IMR-90 (cell line): ENCODE results near the gene TRDN. TPM values are rescaled to one million over a fixed set of nuclear protein-coding genes. Genes with fewer than 3 reads are reported as not detected.

Source experiments
- ATAC-seq: fragments of 200-7000 bp; cut with Tn5 transposase; 2 replicates; pipeline ENCODE4 v1.9.1; 2020; ENCODE audit warnings: low read depth, mild to moderate bottlenecking, moderate library complexity
- BruUV-seq: library from RNA; stranded (reverse); fragments of 400-500 nt; replicated peaks from 2 replicates; lab custom pipeline; 2021; lab: Mats Ljungman, UMichigan
- CTCF ChIA-PET: fragments of 300-600 bp; formaldehyde crosslinking; extraction: SDS; loops from one replicate; lab custom pipeline; 2021; ENCODE audit warnings: antibody characterized with exemption; lab: Yijun Ruan, JAX
- POLR2A ChIA-PET: fragments of 300-600 bp; sonication (Branson Sonifier 250); formaldehyde crosslinking; loops from one replicate; lab custom pipeline; 2022; ENCODE audit warnings: antibody characterized with exemption; ENCODE audit not compliant: unreplicated experiment; lab: Charles Lee
- DNase-seq: peaks from one replicate; pipeline ENCODE4 v3.0.0; 2013
- H2AFZ ChIP-seq: replicated peaks from 2 replicates; pipeline ENCODE3; 2013; ENCODE audit warnings: low read length, mild to moderate bottlenecking; ENCODE audit not compliant: poor library complexity
- H2AK5ac ChIP-seq: 2 replicates; pipeline ENCODE4 v1.6.1; 2013; ENCODE audit warnings: low read depth, low read length, inconsistent platforms
- H2AK9ac ChIP-seq: replicated peaks from 2 replicates; pipeline ENCODE3; 2013; ENCODE audit warnings: mild to moderate bottlenecking, low read depth, low read length, moderate library complexity; ENCODE audit not compliant: poor library complexity
- H2BK120ac ChIP-seq: 2 replicates; pipeline ENCODE4 v1.6.1; 2013; ENCODE audit warnings: low read depth, low read length, inconsistent platforms
- H2BK15ac ChIP-seq: 3 replicates; pipeline ENCODE4 v1.6.1; 2013; ENCODE audit warnings: low read depth, low read length, inconsistent platforms
- H2BK20ac ChIP-seq: 2 replicates; pipeline ENCODE4 v1.6.1; 2013; ENCODE audit warnings: low read depth, mild to moderate bottlenecking, inconsistent platforms, low read length, moderate library complexity
- H2BK5ac ChIP-seq: 2 replicates; pipeline ENCODE4 v1.6.1; 2013; ENCODE audit warnings: mild to moderate bottlenecking, low read depth, low read length, inconsistent platforms; ENCODE audit not compliant: poor library complexity, severe bottlenecking
- H3K14ac ChIP-seq: replicated peaks from 2 replicates; pipeline ENCODE4 v1.6.1; 2013; ENCODE audit warnings: low read depth, low read length, inconsistent platforms
- H3K18ac ChIP-seq: 2 replicates; pipeline ENCODE4 v1.6.1; 2013; ENCODE audit warnings: low read depth, low read length, control low read depth
- H3K23ac ChIP-seq: 2 replicates; pipeline ENCODE4 v1.6.1; 2013; ENCODE audit warnings: low read depth, low read length, inconsistent platforms
- H3K27ac ChIP-seq: 2 replicates; pipeline ENCODE4 v1.5.1; 2013; ENCODE audit warnings: mild to moderate bottlenecking, control low read depth, low read length; ENCODE audit not compliant: insufficient read depth
- H3K27me3 ChIP-seq: 2 replicates; pipeline ENCODE4 v1.6.1; 2013; ENCODE audit warnings: low read length; ENCODE audit not compliant: control insufficient read depth, insufficient read depth
- H3K36me3 ChIP-seq: 2 replicates; pipeline ENCODE4 v1.6.1; 2013; ENCODE audit warnings: low read length, mixed read lengths; ENCODE audit not compliant: control insufficient read depth, insufficient read depth
- H3K4ac ChIP-seq: 2 replicates; pipeline ENCODE4 v1.6.1; 2013; ENCODE audit warnings: low read depth, low read length, inconsistent platforms
- H3K4me1 ChIP-seq: 2 replicates; pipeline ENCODE4 v1.6.1; 2013; ENCODE audit warnings: low read length, mixed read lengths; ENCODE audit not compliant: control insufficient read depth, insufficient read depth
- H3K4me2 ChIP-seq: 2 replicates; pipeline ENCODE4 v1.6.1; 2013; ENCODE audit warnings: low read depth, mild to moderate bottlenecking, control low read depth, low read length, moderate library complexity
- H3K4me3 ChIP-seq: 2 replicates; pipeline ENCODE4 v1.5.1; 2013; ENCODE audit warnings: low read depth, mild to moderate bottlenecking, control low read depth, low read length, moderate library complexity; ENCODE audit not compliant: insufficient read depth
- H3K56ac ChIP-seq: 2 replicates; pipeline ENCODE4 v1.6.1; 2013; ENCODE audit warnings: low read length, inconsistent platforms; ENCODE audit not compliant: insufficient read depth; ENCODE audit errors: extremely low read depth
- H3K79me1 ChIP-seq, 2 experiments: 2 replicates each; pipeline ENCODE4 v1.6.1; 2013; ENCODE audit warnings: low read length in 2 of 2, inconsistent platforms in 1 of 2, low read depth in 1 of 2
- H3K9ac ChIP-seq: 2 replicates; pipeline ENCODE4 v1.6.1; 2013; ENCODE audit warnings: low read depth, low read length, control low read depth
- H3K9me1 ChIP-seq: 2 replicates; pipeline ENCODE4 v1.6.1; 2013; ENCODE audit warnings: low read length, inconsistent platforms; ENCODE audit not compliant: insufficient read depth
- H3K9me3 ChIP-seq: 2 replicates; pipeline ENCODE4 v1.6.1; 2013; ENCODE audit warnings: low read length; ENCODE audit not compliant: control insufficient read depth, insufficient read depth
- H4K20me1 ChIP-seq: 2 replicates; pipeline ENCODE4 v1.6.1; 2013; ENCODE audit warnings: low read length, inconsistent platforms; ENCODE audit not compliant: insufficient read depth
- H4K5ac ChIP-seq: 2 replicates; pipeline ENCODE4 v1.6.1; 2013; ENCODE audit warnings: mild to moderate bottlenecking, low read depth, low read length, control low read depth
- H4K8ac ChIP-seq, 2 experiments: 2 replicates each; pipeline ENCODE4 v1.6.1; 2013; ENCODE audit warnings: low read depth in 2 of 2, low read length in 2 of 2, control low read depth in 1 of 2, inconsistent platforms in 1 of 2
- H4K91ac ChIP-seq: 2 replicates; pipeline ENCODE4 v1.6.1; 2013; ENCODE audit warnings: low read depth, low read length, inconsistent platforms; ENCODE audit not compliant: insufficient read depth
- BHLHE40 ChIP-seq: fragments of 150-350 bp; IDR thresholded peaks from 2 replicates; pipeline ENCODE4 v1.6.1; 2016; ENCODE audit warnings: mild to moderate bottlenecking, low read depth, low read length
- FOS ChIP-seq: fragments of 150-350 bp; IDR thresholded peaks from 2 replicates; pipeline ENCODE4 v1.6.1; 2016; ENCODE audit warnings: low read depth, low read length
- MAFK ChIP-seq: IDR thresholded peaks from 2 replicates; pipeline ENCODE4 v1.6.1; 2012; ENCODE audit warnings: low read depth, low read length, improper control_type of control experiment
- MAZ ChIP-seq: IDR thresholded peaks from 2 replicates; pipeline ENCODE4 v1.6.1; 2012; ENCODE audit warnings: low read depth, mild to moderate bottlenecking, low read length, improper control_type of control experiment, moderate library complexity, borderline replicate concordance
- POLR2A ChIP-seq: IDR thresholded peaks from 2 replicates; pipeline ENCODE4 v1.6.1; 2012; ENCODE audit warnings: mild to moderate bottlenecking, low read depth, low read length
- WGBS, 2 experiments: methylation state at CpG; one replicate each; pipeline versions ENCODE4 v1.1.5 to v1.1.7; 2013; ENCODE audit warnings: missing lambda C conversion rate in 2 of 2; ENCODE audit not compliant: insufficient read length in 1 of 2; ENCODE audit errors: extremely low coverage in 2 of 2; 5-methylcytosine and 5-hydroxymethylcytosine counted together
- dilution Hi-C: fragments of 300-500 bp; cut with HindIII; formaldehyde crosslinking; loops from one replicate; pipeline ENCODE4 v1.14.3; 2018; ENCODE audit warnings: low sequenced_read_pairs; ENCODE audit not compliant: unreplicated experiment
- in situ Hi-C: fragments of 300-500 bp; cut with MboI; formaldehyde crosslinking; loops from 3 replicates; pipeline ENCODE4 v1.14.3; 2019; ENCODE audit warnings: low sequenced_read_pairs, inconsistent platforms, mixed read lengths
- intact Hi-C: fragments of 100-400 bp; cut with micrococcal nuclease; formaldehyde crosslinking; loops from 2 replicates; pipeline ENCODE4 v1.10.0; 2022
- polyA plus RNA-seq, 3 experiments: library from polyadenylated mRNA; depleted of rRNA; stranded (reverse); fragments of >200 nt; gene quantifications; 2 replicates each; pipeline ENCODE4 v1.2.3, GENCODE V29; 2012; ENCODE audit warnings: low replicate concordance in 1 of 3
- total RNA-seq: library from RNA; depleted of rRNA; stranded (reverse); fragments of >200 nt; gene quantifications from 2 replicates; pipeline ENCODE4 v1.2.3, GENCODE V29; 2012

The TRDN gene
- total and polyA plus RNA-seq, 2 of the 4 experiments (the other 2 are of a cell fraction): not detected

- H4K8ac ChIP-seq: no peak overlapping the region
- in situ Hi-C loops: no loop called here
- H3K4me3 ChIP-seq: no peak overlapping the region
- H4K91ac ChIP-seq: no peak overlapping the region
- no peak overlapping the region for H2BK5ac ChIP-seq
- H3K56ac ChIP-seq: no peak overlapping the region
- no peak overlapping the region for H3K14ac ChIP-seq
- no peak overlapping the region for H3K4ac ChIP-seq
- DNase-seq (no peak), ATAC-seq (no peak)
- H3K27ac ChIP-seq: no peak overlapping the region
- CTCF ChIA-PET: no interaction called here
- no peak overlapping the region for H2BK20ac ChIP-seq
- H2BK15ac ChIP-seq: no peak overlapping the region
- POLR2A ChIA-PET: no interaction called here
- H3K27me3 ChIP-seq: no peaks in the 10 kb centered on the region
- H3K18ac ChIP-seq: no peak overlapping the region
- H3K79me1 ChIP-seq: no peaks in the 10 kb centered on the region
- H3K36me3 ChIP-seq: no peaks in the 10 kb centered on the region
- TF ChIP-seq MAFK (no peak), MAZ (no peak), BHLHE40 (no peak), FOS (no peak), POLR2A (no peak)
- no peak overlapping the region for H2BK120ac ChIP-seq
- H2AFZ ChIP-seq: no peak overlapping the region
- dilution Hi-C loops: no loop called here
- no peak overlapping the region for H3K9ac ChIP-seq
- no peak overlapping the region for H3K23ac ChIP-seq
- intact Hi-C loops: no loop called here
- 50% methylated on average over 1 of the region's 6 CpGs; no CpG with 5 or more reads in 1 of the 2 experiments for WGBS, 2 experiments
- H3K9me3 ChIP-seq: peaks cover 2% of the 10 kb centered on the region
- H3K9me1 ChIP-seq: no peaks in the 10 kb centered on the region
- BruUV-seq: no TSS peak
- no peaks in the 10 kb centered on the region for H4K20me1 ChIP-seq
- no peak overlapping the region for H2AK5ac ChIP-seq
- H3K4me2 ChIP-seq: no peak overlapping the region
- H4K5ac ChIP-seq: no peak overlapping the region
- no peaks in the 10 kb centered on the region for H3K4me1 ChIP-seq
- H2AK9ac ChIP-seq: no peak overlapping the region
These were observed 3.9 kb upstream of the TRDN start for GRCh38 chr6:123640567-123641187.
